Measurements from ENCODE around the gene TPCN1.
"Not testable (repeated sequence)": the region's sequence is repeated elsewhere in the genome, so short reads cannot be mapped to it uniquely, and the experiment has no call there.

TPCN1 gene

DNA sequence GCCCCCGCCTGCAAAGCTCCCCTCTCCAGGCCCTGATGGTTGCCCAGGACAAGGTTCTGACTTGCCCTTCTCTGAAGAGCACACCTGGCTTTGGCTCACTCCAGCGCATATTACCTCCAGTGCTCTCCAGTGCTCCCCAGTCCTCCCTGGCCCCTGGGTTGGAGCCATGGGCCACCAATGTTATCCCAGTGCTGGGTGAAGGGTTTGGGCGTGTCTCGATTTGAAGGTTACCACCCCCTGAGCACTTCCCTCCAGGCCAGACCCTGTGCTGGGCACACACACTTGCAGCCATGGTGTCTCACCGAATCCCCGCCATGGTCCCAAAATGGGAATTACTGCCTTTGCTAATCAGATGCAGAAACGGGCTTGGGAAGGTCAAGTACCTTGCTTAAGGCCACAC is 24.7 kb upstream of the TPCN1 start:
- no peak for DNase-seq

DNA sequence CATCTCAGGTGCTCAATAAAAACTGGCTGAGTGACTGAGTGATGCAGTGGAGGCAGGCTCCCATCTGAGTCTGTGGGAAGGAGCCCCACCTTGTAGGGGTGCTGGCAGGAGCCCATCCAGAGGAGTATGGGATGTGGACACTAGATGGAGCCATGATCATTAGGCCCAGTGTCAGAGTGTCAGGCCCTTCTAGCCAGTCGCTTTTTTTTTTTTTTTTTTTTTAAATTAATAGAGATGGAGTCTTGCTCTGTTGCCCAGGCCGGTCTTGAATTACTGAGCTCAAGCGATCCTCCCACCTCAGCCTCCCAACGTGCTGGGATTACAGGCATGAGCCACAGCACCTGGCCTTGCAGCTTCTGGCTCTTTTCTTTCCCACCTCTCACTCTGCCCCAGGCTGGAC is 24.3 kb upstream of the TPCN1 start:
- DNase-seq = peak in 42 of 58 donors; percentile 6 to 70 (median 36)

DNA sequence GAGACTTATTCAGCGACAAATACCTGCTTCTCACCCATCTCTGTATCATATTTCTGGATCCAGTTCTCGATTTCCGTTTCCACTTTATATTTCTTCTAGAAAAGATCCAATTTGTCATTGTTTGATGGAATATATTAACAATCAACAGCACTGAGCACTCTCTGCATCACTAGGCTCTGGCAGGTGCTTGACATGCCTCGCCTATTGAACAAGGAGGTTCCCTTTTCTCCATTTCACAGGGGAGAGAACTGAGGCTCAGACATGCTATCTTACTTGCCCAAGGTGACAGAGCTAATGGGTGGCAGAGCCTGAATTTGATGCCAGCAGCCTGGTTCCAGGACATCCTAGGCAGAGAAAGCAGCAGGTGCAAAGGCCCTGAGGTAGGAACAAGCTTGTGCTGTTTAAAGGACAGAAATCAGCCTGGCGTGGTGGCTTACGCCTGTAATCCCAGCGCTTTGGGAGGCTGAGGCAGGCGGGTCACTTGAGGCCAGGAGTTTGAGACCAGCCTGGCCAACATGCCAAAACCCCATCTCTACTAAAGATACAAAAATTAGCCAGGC is 23.7 kb upstream of the TPCN1 start:
- DNase-seq = no peak

DNA sequence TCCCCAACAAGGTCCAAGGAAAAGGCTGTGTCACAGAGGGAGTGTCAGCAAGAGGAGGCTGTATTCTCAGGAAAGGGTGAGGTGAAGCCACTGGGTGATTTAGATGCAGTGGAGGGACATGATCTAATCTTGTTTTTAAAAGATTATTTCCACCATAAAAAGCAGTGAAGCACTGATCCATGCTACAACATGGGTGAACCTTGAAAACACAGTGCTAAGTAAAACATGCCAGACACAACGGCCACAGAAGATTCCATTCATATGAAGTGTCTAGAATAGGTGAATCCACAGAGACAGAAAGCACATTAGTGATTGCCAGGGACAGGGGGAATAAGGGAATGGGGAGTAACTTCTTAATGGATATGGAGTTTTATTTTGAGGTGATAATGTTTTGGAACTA is 23.0 kb upstream of the TPCN1 start:
- no peak for DNase-seq

GRCh38 chr12:113200021-113200797 is 21.1 kb upstream of the TPCN1 start:
- no peak for DNase-seq

GRCh38 chr12:113201187-113202177 is 19.8 kb upstream of the TPCN1 start:
- no peak for DNase-seq

DNA sequence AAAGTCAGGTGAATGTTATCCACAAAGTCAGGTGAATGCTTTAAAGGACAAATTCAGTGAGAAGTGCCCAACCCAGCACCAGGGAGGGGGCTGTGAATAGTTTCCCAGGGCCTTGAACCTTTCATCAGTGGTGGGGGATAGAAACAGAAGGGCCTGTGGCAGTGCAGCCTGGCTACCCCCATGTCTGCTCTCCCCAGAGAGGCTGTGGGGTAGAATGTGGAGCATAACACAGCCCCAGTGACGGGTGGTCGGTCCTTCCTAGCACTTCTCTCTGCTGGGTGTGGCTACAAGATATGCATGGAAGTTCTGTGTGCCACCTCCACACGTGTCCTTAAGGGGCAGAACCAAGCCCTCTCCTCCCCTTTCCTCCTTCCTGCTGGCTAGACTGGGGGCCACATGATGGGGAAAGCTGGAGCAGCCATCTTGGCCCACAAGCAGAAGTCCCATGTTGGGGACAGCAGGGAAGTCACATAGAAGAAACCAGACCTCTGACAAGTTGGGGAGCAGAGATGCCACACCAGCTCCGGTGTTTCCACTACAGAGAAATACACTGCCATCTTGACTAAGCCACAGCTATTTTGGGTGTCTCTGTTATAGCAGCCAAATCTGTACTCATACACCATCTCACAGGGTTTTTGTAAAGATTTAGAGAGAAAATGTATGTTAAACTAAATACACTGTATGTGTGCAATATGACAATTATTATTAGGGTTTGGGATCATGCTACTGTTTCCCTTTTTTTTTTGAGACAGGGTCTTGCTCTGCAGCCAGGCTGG is 18.8 kb upstream of the TPCN1 start:
- DNase-seq = no peak

GRCh38 chr12:113203852-113204760 is 17.2 kb upstream of the TPCN1 start:
- no peak for DNase-seq

GRCh38 chr12:113204804-113205203 is 16.5 kb upstream of the TPCN1 start:
- no peak for DNase-seq

DNA sequence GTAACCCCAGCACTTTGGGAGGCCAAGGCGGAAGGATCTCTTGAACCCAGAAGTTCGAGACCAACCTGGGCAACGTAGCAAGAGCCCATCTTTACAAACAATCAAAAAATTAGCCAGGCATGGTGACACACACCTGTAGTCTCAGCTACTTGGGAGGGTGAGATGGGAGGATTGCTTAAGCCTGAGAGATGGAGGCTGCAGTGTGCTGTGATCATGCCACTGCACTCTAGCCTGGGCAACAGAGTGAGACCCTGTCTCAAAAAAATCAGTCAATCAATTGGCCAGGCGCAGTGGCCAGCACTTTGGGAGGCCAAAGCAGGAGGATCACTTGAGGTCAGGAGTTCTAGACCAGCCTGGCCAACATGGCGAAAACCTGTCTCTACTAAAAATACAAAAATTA is 14.5 kb upstream of the TPCN1 start:
- DNase-seq = not testable (repeated sequence)

DNA sequence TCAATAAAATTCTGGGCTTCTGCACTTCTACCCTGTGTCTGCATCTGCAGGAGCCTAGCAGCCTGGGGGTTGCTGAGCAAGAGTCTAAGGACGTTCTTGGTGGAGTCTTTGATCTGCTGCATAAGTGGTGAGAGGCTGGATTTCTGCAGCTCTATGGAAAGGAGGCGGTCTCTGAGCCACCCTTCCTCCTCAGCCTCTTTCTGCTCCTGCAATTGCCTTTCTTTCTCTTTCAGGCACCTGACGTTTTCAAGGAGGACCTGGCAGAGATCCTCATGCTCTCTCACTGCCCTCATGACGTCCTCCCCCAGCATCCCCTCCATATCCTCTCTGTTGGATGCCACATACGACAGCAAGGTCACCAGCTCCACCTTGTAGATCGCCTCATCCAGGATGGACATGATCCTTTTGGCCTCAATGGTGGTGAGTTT is 13.6 kb upstream of the TPCN1 start:
- no peak for DNase-seq

DNA sequence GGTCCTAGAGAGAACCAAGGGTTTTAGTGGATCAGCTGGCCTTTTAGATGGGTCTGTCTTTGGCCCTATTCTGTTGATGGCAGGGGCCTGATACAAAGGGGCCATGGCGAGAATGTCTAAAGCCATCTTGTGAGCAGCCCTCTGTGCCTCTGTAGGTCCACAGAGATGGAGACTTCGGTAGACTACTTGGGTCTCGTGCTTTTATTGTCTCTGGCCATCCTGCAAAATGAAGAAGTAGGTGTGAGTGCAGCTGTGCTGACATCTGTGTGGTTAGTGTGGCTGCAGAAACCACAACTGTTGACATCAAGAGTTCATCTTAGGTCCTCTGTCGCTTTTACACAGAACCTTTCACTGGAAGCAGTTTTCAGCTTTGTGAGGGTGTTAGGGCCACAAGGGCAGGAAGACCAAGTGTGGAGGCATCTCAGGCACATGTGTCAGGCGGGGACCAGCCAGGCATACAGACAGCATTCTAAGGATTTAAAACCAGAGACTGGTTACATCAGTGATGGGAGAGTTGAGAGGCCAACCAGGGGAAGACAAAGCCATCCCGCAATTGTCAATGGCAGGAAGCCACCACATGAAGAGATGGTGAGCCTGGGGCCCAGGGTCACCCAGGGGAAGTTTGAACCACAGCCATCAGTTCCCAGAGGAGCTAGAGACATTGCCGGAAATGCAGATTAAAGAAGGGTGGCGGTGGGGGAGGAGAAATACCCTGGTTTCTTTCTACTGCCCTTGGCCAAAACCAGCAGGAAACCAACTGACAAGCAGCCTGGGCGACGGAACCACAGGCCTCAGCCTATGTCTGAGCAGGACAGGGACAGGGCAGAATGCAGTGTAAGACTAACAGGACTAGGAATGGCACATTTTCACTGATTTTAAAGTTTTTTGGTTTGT is 13.0 kb upstream of the TPCN1 start:
- DNase-seq = peak in 10 of 58 donors; percentile 7 to 50 (median 24)

DNA sequence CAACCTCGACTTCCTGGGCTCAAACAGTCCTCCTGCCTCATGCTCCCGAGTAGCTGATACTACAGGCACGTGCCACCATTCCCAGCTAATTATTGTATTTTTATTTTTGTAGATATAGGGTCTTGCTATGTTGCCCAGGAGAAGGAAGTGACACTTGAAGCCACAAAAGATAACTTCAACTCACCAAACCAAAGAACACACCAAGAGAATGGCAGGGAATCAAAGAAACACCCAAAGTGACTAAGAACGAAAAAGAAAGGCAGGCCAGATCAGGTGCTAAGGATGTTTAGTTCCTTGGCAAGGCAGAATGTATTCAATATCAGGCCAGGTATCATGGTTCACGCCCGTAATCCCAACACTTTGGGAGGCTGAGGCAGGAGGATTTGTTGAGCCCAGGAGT is 10.1 kb upstream of the TPCN1 start:
- no peak for DNase-seq

- peak in 6 of 58 donors; percentile 4 to 43 (median 18) for DNase-seq
Observed at GRCh38 chr12:113214895-113215400, 6.3 kb upstream of the TPCN1 start.

DNA sequence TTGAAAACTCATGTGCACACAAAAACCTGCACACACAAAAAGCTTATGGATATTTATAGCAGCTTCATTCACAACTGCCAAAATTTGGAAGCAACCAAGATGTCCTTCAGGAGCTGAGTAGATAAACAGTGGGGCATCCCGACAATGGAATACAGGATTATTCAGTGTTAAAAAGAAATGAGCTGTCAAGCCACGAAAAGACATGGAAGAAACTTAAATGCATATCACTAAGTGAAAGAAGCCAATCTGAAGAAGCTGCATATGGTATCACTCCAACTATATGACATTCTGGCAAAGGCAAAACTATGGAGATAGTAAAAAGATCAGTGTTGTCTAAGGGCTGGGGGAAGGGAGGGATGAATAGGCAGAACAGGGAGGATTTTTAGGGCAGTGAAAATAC is 5.2 kb upstream of the TPCN1 start:
- DNase-seq = no peak

DNA sequence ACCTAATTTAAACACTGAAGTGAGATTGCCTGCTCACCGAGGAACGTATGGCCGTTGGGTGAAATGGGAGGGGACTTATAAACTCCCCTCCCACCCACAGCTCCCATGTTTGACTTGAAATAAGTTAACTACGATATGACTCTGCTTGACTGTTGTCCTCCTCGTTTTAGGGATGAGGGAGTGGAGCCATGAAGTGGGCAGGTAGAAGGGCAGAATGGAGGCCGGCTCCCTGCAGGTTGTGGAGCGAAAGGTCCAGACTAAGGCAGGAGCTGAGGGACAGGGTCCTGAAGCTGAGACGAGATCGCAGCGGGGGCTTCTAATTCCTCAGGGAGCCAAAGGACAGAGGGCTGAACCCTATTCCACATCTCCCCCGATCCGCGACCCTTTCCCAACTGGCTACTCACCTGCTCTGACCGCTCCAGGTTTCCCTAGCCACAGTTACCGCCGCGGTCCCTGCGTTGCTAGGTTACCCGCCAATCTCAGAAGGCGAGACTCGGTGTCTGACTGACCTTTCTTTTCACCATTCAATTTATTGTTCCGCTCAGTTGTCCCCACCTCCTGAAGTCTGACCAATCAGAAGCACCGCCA is 577 bp upstream of the TPCN1 start:
- DNase-seq = no peak

DNA sequence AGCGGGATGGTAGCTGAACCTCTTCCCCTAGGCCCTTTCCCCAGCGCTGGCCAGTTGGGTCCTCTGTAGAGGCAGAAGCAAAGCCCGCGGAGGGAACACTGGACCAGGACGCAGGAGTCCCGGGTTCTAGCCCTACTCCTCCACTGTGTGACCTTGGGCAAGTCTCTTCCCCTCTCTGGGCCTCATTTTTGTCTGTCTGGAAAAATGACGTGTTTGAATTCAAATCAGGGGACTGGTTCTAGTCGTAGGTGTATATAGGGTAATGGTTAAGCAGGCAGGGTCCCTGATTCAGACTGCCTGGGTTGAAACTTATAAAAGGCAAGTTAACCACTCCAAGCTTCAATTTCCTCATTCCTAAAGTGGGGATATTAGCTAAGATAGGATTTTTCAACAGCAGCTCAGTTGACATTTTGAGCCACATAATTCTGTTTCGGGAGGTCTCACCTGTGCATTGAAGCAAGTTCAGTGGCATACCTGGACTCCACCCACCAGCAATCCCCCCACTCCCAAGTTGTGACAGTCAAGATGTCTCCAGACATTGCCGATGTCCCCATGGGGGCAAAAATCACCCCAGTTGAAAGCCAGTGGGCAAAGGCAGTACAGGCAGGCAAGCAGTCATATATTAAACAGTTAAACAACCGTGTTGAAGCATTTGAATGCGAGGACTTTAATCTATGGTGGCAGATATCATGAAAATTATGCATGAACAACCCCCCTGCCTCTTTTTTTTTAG is 899 bp downstream of the TPCN1 start:
- DNase-seq = peak in 1 of 58 donors; percentile 44

All from anterior cingulate cortex (tissue), 58 donors.